ENCODE results near the gene MYO15B. TPM values are rescaled to one million over a fixed set of nuclear protein-coding genes. Genes with fewer than 3 reads are reported as not detected.

MYO15B gene
- total RNA-seq, 1 donor from 2014 or later: 43.8 TPM

- H3K9me3 ChIP-seq (ENCODE audit: control insufficient read depth in 3 of 3, low read length in 3 of 3): no peaks in the 10 kb centered on the region
- H3K36me3 ChIP-seq (ENCODE audit: control insufficient read depth in 3 of 3, insufficient read depth in 3 of 3, low read length in 3 of 3): peaks cover 24 to 38% (median 37%) of the 10 kb centered on the region in 3 donors
Observed at GRCh38 chr17:75667825-75668224, 80.2 kb downstream of the MYO15B start.

GRCh38 chr17:75668489-75668888 lies 80.9 kb downstream of the MYO15B start:
- no peaks in the 10 kb centered on the region for H3K27me3 ChIP-seq (ENCODE audit: control insufficient read depth in 3 of 3, insufficient read depth in 3 of 3, low read length in 3 of 3)
- no peaks in the 10 kb centered on the region for H3K9me3 ChIP-seq (ENCODE audit: control insufficient read depth in 3 of 3, low read length in 3 of 3)
- H3K9ac ChIP-seq (ENCODE audit: low read depth in 1 of 3, low read length in 3 of 3): no peak overlapping the region
- H3K27ac ChIP-seq (ENCODE audit: low read depth, low read length): no peak overlapping the region
- peaks cover 14 to 29% (median 21%) of the 10 kb centered on the region in 3 donors for H3K4me1 ChIP-seq (ENCODE audit: control insufficient read depth in 3 of 3, insufficient read depth in 3 of 3, low read length in 3 of 3)
- peak overlapping the region in 2 of 3 donors; percentile 98 to 100 for H3K4me3 ChIP-seq (ENCODE audit: low read length in 3 of 3)
- peaks cover 27 to 44% (median 40%) of the 10 kb centered on the region in 3 donors for H3K36me3 ChIP-seq (ENCODE audit: control insufficient read depth in 3 of 3, insufficient read depth in 3 of 3, low read length in 3 of 3)

More at GRCh38 chr17:75667825-75668224, 80.2 kb downstream of the MYO15B start:
- H3K27me3 ChIP-seq (ENCODE audit: control insufficient read depth in 3 of 3, insufficient read depth in 3 of 3, low read length in 3 of 3): no peaks in the 10 kb centered on the region
- peak overlapping the region; percentile 98 to 100 (median 100) for H3K4me3 ChIP-seq (ENCODE audit: low read length in 3 of 3)
- H3K9ac ChIP-seq (ENCODE audit: low read depth in 1 of 3, low read length in 3 of 3): peak overlapping the region; percentile 93 to 96 (median 95)
- H3K4me1 ChIP-seq (ENCODE audit: control insufficient read depth in 3 of 3, insufficient read depth in 3 of 3, low read length in 3 of 3): peaks cover 14 to 29% (median 21%) of the 10 kb centered on the region in 3 donors
- H3K27ac ChIP-seq (ENCODE audit: low read depth, low read length): peak overlapping the region; percentile 88

- Histone ChIP-seq H3K36me3 (ENCODE audit: control insufficient read depth in 3 of 3, insufficient read depth in 3 of 3, low read length in 3 of 3) (peaks cover 27 to 45% (median 42%) of the 10 kb centered on the region in 3 donors), H3K4me1 (ENCODE audit: control insufficient read depth in 3 of 3, insufficient read depth in 3 of 3, low read length in 3 of 3) (peaks cover 12 to 26% (median 18%) of the 10 kb centered on the region in 3 donors), H3K4me3 (ENCODE audit: low read length in 3 of 3) (no peak overlapping the region), H3K27ac (ENCODE audit: low read depth, low read length) (no peak overlapping the region), H3K27me3 (ENCODE audit: control insufficient read depth in 3 of 3, insufficient read depth in 3 of 3, low read length in 3 of 3) (no peaks in the 10 kb centered on the region), H3K9me3 (ENCODE audit: control insufficient read depth in 3 of 3, low read length in 3 of 3) (no peaks in the 10 kb centered on the region), H3K9ac (ENCODE audit: low read depth in 1 of 3, low read length in 3 of 3) (no peak overlapping the region)
Observed at GRCh38 chr17:75670868-75671267, 83.3 kb downstream of the MYO15B start.

GRCh38 chr17:75672011-75672410 lies 84.4 kb downstream of the MYO15B start:
- no peak overlapping the region for H3K4me3 ChIP-seq (ENCODE audit: low read length in 3 of 3)
- no peak overlapping the region for H3K27ac ChIP-seq (ENCODE audit: low read depth, low read length)
- peaks cover 27 to 45% (median 42%) of the 10 kb centered on the region in 3 donors for H3K36me3 ChIP-seq (ENCODE audit: control insufficient read depth in 3 of 3, insufficient read depth in 3 of 3, low read length in 3 of 3)
- H3K9ac ChIP-seq (ENCODE audit: low read depth in 1 of 3, low read length in 3 of 3): no peak overlapping the region
- peaks cover 6 to 20% (median 11%) of the 10 kb centered on the region in 3 donors for H3K4me1 ChIP-seq (ENCODE audit: control insufficient read depth in 3 of 3, insufficient read depth in 3 of 3, low read length in 3 of 3)
- H3K9me3 ChIP-seq (ENCODE audit: control insufficient read depth in 3 of 3, low read length in 3 of 3): no peaks in the 10 kb centered on the region
- H3K27me3 ChIP-seq (ENCODE audit: control insufficient read depth in 3 of 3, insufficient read depth in 3 of 3, low read length in 3 of 3): no peaks in the 10 kb centered on the region

GRCh38 chr17:75673487-75673886 lies 85.9 kb downstream of the MYO15B start:
- Histone ChIP-seq H3K27ac (ENCODE audit: low read depth, low read length) (no peak overlapping the region), H3K9ac (ENCODE audit: low read depth in 1 of 3, low read length in 3 of 3) (no peak overlapping the region), H3K4me1 (ENCODE audit: control insufficient read depth in 3 of 3, insufficient read depth in 3 of 3, low read length in 3 of 3) (peaks cover 0 to 8% (median under 1%) of the 10 kb centered on the region in 3 donors), H3K9me3 (ENCODE audit: control insufficient read depth in 3 of 3, low read length in 3 of 3) (no peaks in the 10 kb centered on the region), H3K27me3 (ENCODE audit: control insufficient read depth in 3 of 3, insufficient read depth in 3 of 3, low read length in 3 of 3) (no peaks in the 10 kb centered on the region), H3K4me3 (ENCODE audit: low read length in 3 of 3) (no peak overlapping the region), H3K36me3 (ENCODE audit: control insufficient read depth in 3 of 3, insufficient read depth in 3 of 3, low read length in 3 of 3) (peaks cover 27 to 45% (median 45%) of the 10 kb centered on the region in 3 donors)

Other genes starting within 250 kb of the MYO15B start
- 74.6 TPM for gene GRB2, start 182.1 kb upstream of the MYO15B start, total RNA-seq
- 18.3 TPM for gene TMEM94, start 131.2 kb upstream of the MYO15B start, total RNA-seq
- 8.9 TPM for gene CASKIN2, start 72.3 kb upstream of the MYO15B start, total RNA-seq
- gene TSEN54, start 71.3 kb upstream of the MYO15B start, total RNA-seq: 15.7 TPM
- 4.7 TPM for gene LLGL2, start 62.1 kb upstream of the MYO15B start, total RNA-seq
- 3.7 TPM for gene SMIM5, start 45.6 kb downstream of the MYO15B start, total RNA-seq
- 11.0 TPM for gene RECQL5, start 79.4 kb downstream of the MYO15B start, total RNA-seq
- gene SAP30BP, start 79.5 kb downstream of the MYO15B start, total RNA-seq: 36.5 TPM
- gene ITGB4, start 133.7 kb downstream of the MYO15B start, total RNA-seq: 3.1 TPM
- gene GALK1, start 177.4 kb downstream of the MYO15B start, total RNA-seq: 29.2 TPM
- 15.7 TPM for gene UNK, start 197.0 kb downstream of the MYO15B start, total RNA-seq